ENCODE results near the gene RNF217.

The RNF217 gene

DNA sequence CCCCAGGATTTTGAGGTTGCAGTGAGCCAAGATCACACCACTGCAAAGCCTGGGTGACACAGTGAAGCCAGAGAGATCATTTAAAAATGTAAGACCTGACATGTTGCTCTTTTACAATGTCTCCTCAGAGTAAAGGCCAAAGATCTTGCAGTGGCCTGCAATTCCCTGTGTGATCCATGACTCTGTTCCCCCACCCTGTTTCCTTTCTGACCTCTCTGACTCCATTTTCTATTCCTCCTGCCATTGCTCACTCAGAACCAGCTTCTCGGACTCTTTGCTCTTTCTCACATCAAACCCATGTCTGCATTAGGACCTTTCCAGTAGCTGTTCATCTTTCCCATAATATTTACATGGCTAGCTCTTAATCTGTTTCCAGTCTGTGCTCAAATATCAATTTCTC lies 28.8 kb downstream of the RNF217 start:
- DNase-seq: no peak

- DNase-seq: no peak
These were observed 29.6 kb downstream of the RNF217 start for GRCh38 chr6:124991764-124992295.

DNA sequence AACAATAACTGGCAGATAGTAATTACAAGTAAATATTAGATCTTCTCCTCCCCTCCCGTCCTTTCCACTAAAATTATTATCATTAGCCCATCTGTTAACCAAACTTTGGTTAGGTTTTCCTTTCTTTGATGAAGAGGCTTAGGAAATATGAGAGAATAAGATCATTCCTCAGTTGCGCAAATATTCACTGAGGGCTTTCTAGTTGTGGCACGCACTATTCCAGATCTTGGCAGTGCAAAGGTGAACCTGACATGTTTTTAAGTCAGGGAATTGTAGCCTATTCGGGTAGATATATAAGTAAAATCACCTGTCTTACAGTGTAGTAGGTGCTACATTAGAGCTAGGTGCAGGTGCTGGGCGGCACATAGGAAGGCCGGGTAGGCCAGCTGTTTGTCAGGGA lies 31.1 kb downstream of the RNF217 start:
- DNase-seq: no peak

DNA sequence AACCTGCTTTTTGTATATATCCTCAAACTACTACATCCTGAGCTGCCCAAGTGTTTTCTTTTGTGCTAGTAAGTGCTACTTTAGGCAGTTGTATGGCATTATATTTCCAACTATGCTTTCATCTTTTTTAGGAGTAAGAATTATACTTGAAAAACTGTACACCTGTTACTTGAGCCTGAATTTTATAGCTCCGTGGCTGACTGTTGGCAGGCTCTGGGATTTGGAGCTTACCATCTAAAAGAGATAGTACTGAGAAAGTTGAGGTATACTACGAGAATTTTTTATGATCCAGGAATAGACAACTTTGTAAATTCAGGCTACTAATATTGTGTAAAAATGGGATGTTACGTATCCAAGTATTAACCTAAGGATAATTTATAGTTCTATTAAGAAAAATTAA lies 32.4 kb downstream of the RNF217 start:
- no peak for DNase-seq

DNA sequence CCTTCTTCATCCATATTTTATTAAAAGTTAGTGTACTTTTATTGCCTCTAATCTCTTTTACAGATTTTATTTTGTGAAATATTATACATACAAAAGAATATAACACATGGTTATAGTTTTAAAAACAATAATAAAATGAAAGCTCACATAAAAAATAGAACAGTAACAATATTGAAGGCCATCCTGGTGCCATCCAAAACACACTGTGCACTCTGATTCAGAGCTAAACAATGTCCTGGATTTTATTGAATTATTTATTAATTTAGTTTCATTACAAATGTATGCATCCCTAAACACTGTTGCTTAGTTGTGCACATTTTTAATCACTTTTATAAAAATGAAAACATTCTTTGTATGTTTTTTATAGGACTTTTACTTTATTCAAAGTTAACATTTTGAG lies 32.9 kb downstream of the RNF217 start:
- no peak for DNase-seq

DNA sequence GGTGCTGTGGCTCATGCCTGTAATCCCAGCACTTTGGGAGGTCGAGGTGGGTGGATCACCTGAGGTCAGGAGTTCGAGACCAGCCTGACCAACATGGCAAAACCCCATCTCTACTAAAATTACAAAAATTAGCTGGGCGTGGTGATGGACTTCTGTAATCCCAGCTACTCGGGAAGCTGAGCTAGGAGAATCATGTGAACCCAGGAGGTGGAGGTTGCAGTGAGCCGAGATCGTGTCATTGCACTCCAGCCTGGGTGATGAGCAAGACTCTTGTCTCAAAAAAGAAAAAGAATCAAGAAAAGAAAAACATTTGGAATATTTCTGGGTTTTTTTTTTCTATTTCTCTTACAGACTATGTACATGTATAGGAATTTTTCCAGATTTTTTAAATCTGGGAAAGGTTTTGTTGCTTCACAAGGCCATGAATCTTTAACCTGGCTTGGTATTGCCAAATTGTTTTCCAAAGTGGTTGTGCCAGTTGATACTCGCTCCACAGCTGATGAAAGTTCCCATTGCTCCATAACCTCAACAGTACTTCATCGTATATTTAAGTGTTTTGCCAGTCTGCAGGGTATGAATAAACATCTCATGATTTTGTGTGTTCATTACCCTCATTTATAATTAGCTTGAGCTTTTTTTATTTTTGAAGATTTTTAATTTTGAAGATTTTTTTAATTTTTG lies 33.5 kb downstream of the RNF217 start:
- DNase-seq: no peak

- no peak for DNase-seq
These were observed 34.2 kb downstream of the RNF217 start for GRCh38 chr6:124996411-124996810.

- DNase-seq: no peak
These were observed 35.1 kb downstream of the RNF217 start for GRCh38 chr6:124997196-124997875.

DNA sequence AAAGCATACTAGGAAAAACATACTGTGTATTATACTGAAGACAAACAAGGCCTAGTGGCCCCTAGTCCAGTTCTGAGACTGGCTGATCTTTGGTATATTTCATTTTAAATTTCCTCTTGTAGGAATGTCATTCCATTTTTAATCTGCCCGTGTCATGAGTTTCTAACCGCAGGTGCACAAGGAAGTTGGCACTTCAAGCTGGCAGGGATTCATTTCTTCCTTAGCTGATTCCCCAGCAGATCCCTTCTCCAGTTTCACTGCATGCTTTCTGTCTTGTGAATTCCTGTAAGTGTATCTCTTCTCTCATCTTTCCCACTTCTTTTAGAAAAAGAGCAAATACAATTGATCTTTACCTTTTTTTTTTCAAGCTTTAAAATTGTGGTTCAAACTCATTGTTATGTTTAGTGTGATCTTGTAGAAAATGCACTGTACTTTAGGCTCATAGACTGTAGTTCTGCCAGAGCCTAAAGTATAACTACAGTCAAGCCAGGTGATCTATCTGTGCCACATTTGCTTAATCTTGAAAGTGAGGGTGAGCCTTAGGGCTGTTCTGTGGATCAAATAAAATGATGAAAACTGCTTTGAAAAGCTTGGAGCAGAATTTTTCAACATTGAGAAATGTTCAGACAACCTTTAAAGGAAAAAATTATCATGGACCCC lies 37.0 kb downstream of the RNF217 start:
- no peak for DNase-seq

GRCh38 chr6:125001684-125002405 lies 39.6 kb downstream of the RNF217 start:
- no peak for DNase-seq

GRCh38 chr6:125002406-125002741 lies 40.1 kb downstream of the RNF217 start:
- no peak for DNase-seq

DNA sequence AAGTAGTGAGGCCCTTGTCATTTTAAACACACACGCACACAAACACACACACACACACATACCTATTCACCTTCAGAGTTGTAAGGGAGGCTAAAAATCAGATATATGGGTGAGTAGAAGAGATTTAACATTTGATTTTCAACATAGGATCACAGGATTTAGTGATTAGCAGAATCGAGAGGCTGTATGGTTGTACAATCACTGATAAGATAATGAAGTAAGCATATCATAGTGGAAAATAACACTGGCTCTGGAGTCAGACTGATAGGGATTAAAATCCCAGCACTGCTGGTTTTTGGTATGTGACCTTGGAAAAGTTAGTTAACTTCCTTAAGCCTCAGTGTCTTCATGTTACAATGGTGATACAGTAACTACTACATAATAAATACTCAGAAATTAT lies 40.8 kb downstream of the RNF217 start:
- no peak for DNase-seq

GRCh38 chr6:125004198-125004597 lies 42.0 kb downstream of the RNF217 start:
- no peak for DNase-seq

DNA sequence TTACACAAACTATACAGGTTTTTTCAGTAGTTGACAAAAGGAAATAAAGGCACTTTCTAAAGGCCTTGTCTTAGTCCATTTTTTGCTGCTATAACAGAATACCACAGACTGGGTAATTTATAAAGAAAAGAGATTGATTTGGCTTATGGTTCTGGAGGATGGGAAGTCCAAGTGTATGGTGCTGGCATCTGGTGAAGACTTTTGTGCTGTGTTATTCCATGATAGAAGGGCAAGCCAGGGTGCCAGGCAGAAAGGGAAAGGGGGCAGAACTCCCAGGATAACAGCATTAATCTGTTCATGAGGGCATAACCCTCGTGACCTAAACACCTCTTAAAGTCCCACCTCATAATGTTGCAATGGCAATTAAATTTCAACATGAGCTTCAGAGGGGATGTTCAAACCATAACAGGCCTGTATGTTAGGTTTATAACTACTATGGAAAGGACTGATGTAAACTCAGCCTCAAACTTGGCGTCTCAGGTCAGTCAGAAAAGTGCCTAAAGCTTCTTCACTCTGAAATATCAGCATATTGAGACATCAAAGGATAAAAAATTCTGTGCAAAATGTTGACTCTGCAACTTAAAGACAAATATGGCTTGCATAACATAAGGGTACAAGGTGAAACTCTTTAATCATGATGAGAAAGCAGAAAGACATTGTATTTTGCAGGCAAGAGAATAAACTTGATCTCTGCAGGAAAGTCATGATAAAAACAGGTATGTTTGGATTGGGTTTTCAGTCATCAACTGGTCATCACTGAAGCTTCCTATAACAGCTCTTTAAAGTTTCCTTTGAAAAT lies 42.8 kb downstream of the RNF217 start:
- no peak for DNase-seq

DNA sequence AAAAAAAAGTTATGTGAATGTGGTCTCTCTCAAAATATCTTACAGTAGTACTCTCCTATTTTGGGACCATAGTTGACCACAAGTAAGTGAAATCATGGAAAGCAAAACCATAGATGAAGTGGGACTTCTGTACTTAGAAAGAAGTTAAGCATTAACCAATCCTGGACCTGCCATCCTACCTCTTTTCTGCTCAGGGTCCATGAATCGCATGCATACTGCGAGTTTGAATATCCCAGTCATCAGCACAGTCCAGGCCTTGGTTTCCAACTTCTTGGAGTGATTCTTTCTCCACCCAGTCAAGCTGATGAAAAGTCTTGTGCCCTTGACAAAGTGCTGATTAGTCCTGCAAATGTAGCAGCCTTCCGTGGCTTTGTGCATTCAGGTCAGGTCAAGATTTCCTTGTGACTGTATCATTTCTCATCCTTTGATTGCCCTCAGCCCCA lies 46.0 kb downstream of the RNF217 start:
- DNase-seq: no peak

GRCh38 chr6:125008957-125009356 lies 46.7 kb downstream of the RNF217 start:
- no peak for DNase-seq

GRCh38 chr6:125009578-125009977 lies 47.3 kb downstream of the RNF217 start:
- no peak for DNase-seq

DNA sequence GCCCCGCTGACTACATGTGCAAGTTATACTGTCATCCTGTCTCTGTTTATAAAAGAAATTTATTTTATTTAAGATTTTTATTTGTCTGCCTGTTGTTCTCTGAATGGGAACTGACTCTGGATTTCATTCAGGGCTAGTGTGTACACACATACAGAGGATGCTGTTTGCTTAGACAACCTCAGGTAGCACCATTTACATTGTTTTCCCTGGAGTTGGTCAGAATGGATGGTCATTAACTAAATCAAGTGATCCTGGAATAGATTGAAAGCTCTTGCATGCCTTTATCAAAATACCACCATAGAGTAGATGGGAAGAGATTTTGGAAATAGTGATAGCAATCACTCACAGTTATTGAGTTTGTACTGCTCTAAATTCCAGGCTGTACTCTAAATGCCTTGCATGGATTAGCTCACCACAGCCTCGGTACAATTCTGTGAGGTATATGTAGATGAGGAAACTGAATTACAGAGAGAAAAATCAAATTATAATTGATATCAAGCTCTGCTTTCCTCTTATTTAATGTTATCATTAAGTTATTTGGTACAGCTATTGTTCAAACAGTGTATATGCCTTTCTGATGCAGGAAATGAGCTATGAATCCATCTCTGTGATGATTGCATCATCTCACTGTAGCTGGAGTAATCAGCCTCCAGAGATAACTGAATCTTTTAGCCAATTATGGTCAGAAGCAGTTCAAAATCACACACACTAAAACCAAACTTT lies 51.9 kb downstream of the RNF217 start:
- no peak for DNase-seq

DNA sequence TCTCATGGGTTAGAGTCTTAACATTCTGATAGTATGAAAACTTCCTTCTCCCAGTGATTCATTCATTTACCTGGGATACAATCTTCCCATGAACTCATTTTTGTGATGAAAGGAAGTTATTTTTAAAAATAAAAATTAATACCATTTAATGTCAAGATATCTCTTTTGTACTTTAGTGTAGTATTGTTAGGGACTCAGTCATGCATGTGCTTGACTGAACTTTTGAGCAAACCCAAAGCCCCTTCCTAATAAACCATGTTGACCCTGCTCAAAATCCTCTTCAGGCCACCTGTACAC lies 52.4 kb downstream of the RNF217 start:
- DNase-seq: no peak

DNA sequence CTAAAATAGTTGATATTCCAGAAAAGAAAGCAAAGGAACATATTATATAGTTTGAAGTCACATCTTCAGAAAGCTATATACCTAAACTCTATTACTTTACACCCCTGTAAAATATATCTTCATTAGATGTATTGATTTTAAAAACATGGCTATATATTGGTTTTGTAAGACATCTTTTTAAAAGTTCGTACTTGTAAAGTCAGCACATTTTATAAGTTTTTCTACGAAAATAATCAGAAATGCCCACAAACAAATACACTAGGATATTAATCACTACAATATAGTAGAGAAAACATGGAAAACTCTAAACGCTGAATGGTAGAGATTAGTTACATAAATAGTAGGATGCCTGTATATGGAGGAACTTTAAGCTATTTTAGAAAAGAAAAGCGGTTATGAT lies 52.9 kb downstream of the RNF217 start:
- DNase-seq: no peak

DNA sequence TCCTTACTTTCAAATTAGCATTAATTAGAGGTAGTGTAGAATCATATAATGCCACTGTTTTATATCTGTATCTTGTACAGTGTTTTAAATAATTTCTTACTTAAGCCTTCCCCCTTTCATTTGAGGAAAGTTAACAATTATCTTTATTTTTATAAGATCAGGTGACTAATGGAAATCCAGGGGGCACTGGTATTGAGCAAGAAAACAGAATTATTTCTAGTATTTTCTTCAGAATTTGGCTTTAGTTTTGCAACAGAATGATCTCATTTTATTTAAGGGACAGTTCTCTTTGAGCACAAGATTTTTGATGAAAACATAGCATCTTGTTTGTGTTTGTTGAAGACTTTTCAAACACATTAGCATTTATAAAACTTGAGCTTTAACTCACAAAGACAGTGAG lies 55.9 kb downstream of the RNF217 start:
- no peak for DNase-seq

DNA sequence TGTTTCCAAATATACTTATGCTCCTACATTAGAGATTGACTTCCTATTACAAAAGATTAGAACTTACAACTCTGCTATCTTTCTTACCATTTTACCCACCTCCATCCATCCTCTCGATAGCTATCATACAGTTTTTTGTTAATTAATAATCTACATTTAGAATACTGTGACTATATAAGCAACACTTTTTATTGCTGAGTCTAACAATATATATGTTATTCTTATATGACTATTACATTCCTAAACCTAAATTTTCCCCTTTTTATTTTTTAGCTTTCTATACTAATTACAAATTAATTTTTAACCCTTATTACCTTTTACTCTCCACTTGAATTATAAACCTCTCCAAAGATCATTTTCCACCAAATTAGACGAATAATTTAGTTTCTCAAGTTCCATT lies 57.0 kb downstream of the RNF217 start:
- no peak for DNase-seq
